ENCODE measurements around the gene POU6F2.
A peak's percentile ranks its signal among the peaks of the same experiment; 100 is the strongest.

DNA sequence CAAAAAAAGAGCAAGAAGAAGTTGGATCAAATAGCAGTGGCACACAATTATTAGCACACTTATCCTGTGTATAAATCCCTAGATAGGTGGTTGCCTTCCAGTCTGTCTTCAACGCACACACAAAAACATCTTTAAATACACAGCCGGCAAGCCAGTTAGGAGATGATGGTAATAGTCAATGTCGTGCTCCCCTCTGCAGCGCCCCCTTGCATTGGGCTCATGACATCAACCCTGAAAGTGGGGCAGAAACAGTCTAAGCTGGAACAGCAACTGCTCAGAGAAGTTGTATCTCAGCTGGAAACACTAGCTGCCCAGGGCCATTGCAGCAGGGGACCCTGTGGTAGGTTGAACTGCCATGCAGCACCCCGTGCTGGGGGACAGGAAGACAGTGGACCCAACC is 409.0 kb downstream of the POU6F2 start:
- TF ChIP-seq NFE2L1 (CRISPR knock-in tag; IDR thresholded peaks at IDR 0.05) (no peak), ATF3 (CRISPR knock-in tag; conservative IDR thresholded peaks at IDR 0.05) (no peak), SMAD3 (CRISPR knock-in tag; IDR thresholded peaks at IDR 0.05; ENCODE audit: borderline replicate concordance) (no peak), STAT6 (CRISPR knock-in tag; conservative IDR thresholded peaks at IDR 0.05; ENCODE audit: low read depth) (no peak), ZBTB21 (CRISPR knock-in tag; IDR thresholded peaks at IDR 0.05; ENCODE audit: borderline replicate concordance) (no peak)
- TF ChIP-seq, protein P1, sequence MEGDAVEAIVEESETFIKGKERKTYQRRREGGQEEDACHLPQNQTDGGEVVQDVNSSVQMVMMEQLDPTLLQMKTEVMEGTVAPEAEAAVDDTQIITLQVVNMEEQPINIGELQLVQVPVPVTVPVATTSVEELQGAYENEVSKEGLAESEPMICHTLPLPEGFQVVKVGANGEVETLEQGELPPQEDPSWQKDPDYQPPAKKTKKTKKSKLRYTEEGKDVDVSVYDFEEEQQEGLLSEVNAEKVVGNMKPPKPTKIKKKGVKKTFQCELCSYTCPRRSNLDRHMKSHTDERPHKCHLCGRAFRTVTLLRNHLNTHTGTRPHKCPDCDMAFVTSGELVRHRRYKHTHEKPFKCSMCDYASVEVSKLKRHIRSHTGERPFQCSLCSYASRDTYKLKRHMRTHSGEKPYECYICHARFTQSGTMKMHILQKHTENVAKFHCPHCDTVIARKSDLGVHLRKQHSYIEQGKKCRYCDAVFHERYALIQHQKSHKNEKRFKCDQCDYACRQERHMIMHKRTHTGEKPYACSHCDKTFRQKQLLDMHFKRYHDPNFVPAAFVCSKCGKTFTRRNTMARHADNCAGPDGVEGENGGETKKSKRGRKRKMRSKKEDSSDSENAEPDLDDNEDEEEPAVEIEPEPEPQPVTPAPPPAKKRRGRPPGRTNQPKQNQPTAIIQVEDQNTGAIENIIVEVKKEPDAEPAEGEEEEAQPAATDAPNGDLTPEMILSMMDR (IDR thresholded peaks at IDR 0.05): peak; percentile 31; the same call in 1 of the 2 replicates
- TF ChIP-seq, protein P2, sequence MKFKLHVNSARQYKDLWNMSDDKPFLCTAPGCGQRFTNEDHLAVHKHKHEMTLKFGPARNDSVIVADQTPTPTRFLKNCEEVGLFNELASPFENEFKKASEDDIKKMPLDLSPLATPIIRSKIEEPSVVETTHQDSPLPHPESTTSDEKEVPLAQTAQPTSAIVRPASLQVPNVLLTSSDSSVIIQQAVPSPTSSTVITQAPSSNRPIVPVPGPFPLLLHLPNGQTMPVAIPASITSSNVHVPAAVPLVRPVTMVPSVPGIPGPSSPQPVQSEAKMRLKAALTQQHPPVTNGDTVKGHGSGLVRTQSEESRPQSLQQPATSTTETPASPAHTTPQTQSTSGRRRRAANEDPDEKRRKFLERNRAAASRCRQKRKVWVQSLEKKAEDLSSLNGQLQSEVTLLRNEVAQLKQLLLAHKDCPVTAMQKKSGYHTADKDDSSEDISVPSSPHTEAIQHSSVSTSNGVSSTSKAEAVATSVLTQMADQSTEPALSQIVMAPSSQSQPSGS (CRISPR knock-in tag; IDR thresholded peaks at IDR 0.05; ENCODE audit: borderline replicate concordance, low read depth): no peak
